HG03103 (cell line): ENCODE measurements around the gene RPS25.
"Not testable (repeated sequence)": the region's sequence is repeated elsewhere in the genome, so short reads cannot be mapped to it uniquely, and the experiment has no call there.

Source experiments
- ATAC-seq: cut with Tn5 transposase; IDR thresholded peaks from one replicate; pipeline ENCODE4 v1.9.1; 2021; ENCODE audit warnings: low read depth; ENCODE audit not compliant: unreplicated experiment

Gene RPS25

DNA sequence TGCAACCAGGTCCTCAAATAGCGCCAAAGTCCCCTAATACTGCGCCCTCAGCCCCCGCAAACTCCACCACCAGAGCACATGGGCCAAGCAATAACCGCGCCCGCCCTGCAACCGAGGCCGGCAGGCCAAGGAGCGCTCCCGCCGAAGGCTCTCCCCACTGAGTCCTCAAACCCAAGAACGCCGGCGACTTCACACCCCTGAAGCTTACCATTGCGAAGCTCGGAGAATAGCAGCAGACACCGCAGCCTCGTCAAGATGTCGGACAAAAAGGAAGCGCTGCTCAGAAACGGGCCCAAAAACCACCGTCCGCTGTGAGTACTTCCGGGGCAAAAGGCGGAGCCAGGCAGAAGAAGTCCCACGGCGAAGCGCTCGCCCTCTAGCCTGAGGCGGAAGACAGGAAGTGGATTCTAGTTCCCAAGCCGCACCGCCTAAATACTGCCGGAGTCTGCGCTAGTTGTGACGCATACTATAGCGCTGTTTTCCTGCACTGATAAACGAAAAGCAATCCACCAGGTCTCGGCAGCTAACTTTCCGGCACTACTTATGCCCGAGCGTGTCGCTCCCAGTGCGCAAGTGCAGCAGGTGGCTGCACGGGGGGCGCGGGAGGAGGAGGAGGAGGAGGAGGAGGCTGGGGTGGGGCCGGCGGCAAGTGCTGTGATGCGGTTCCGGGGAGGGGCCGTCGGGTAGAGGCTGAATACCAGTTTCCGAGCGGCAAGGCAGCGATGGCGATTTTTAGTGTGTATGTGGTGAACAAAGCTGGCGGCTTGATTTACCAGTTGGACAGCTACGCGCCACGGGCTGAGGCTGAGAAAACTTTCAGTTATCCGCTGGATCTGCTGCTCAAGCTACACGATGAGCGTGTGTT lies at the start of gene RPS25, which contains the start of gene TRAPPC4:
Gene RPS25, minus strand, starts transcription at position 270 of the 865 bp plus-strand sequence. Its CDS starts 59 bp downstream, at position 211.
Gene TRAPPC4, plus strand, starts transcription at position 693 of the 865 bp plus-strand sequence. Its CDS starts 30 bp downstream, at position 723.
- ATAC-seq: peak; percentile 79

DNA sequence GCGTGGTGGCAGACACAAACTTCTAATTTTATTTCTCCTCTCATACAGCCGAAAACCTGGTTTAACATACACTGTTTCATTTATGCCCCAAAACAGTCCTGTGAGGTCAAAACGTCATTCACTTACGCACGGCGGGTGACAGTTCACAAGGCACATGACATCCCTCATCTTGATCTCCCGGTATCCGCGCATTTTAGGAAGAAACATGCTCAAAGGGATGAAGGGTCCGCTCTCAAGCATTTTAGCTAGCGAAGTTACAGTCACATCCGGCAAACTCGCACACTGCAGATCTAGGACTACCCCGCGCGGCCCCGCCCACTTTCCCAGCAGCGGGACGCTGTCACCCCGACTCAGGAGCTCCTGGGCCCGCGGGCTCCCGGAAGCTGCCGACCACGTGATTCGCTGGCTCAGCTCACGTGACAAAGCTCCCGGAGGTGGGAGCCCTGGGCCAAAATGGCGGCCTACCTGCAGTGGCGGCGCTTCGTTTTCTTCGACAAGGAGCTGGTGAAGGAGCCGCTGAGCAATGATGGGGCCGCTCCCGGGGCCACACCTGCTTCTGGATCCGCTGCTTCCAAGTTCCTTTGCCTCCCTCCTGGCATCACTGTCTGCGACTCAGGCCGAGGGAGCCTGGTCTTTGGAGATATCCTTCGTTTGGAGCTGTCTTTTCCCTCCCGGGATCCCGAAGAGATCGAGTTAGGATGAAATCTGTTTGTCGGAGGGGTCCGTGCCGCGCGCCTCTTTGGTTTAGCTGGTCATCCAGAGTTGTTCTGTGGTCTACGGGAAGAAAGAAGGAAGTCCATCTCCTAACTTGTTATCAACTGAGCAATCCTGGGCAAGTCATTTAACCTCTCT lies 49.5 kb upstream of the RPS25 start, which contains the start of gene VPS11:
Gene VPS11, plus strand, starts transcription at position 448 of the 852 bp plus-strand sequence. Its CDS starts 6 bp downstream, at position 454.
- peak; percentile 89 for ATAC-seq

DNA sequence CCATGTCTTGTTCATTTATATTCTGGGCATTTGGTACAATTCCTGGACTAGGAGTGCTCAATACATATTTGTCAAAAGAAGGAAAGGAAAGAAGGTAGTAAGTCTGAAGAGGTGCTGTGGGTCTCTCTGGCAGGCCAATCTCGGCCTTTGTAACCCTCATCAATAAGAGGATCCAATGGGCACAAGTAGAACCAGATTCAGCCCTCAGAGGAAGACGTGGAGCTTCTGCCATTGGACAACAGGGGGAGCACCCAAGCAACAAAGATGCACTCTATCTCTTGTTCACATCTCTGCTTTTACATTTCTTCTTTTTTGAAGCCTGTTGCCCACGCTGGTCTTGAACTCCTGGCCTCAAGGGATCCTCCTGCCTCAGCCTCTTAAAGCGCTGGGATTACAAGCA lies 47.2 kb upstream of the RPS25 start:
- no peak for ATAC-seq

DNA sequence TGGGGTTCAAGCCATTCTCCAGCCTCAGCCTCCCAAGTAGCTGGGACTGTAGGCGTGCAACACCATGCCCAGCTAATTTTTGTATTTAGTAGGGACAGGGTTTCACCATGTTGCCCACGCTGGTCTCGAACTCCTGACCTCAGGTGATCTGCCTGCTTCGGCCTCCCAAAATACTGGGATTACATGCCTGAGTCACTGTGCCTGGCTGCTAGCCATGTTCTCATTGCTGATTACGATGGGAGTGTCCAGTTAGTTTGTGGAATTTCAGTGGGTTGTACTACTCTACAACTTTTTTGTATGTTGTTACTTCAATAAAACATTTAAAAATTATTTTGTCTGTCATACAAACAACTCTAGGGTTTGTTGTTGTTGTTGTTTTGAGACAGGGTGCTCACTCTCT lies 44.6 kb upstream of the RPS25 start:
- ATAC-seq: no peak

DNA sequence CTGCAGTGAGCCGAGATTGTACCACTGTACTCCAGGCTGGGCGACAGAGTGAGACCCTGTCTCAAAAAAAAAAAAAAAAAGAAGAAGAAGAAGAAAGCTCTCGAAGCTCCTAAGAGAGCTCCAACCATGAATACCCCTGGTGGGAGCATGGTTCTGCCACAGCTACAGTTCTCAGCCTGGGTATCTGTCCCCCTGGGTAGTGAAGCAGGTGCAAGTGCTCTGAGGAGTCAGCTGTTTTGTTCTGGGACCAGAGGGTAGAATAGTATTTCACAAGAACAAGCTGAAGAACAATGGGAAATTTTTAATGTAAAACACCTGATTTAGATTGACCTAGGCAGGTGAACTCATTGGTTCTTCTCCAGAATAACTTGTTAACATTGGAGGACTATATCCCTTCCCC lies 43.1 kb upstream of the RPS25 start:
- no peak for ATAC-seq

DNA sequence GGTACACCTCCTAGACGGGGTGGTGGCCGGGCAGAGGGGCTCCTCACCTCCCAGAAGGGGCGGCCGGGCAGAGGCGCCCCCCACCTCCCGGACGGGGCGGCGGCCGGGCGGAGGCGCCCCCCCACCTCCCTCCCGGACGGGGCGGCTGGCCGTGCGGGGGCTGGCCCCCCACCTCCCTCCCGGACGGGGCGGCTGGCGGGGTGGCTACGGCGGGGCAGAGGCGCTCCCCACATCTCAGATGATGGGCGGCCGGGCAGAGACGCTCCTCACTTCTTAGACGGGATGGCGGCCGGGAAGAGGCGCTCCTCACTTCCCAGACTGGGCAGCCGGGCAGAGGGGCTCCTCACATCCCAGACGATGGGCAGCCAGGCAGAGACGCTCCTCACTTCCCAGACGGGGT lies 41.0 kb upstream of the RPS25 start:
- not testable (repeated sequence) for ATAC-seq

DNA sequence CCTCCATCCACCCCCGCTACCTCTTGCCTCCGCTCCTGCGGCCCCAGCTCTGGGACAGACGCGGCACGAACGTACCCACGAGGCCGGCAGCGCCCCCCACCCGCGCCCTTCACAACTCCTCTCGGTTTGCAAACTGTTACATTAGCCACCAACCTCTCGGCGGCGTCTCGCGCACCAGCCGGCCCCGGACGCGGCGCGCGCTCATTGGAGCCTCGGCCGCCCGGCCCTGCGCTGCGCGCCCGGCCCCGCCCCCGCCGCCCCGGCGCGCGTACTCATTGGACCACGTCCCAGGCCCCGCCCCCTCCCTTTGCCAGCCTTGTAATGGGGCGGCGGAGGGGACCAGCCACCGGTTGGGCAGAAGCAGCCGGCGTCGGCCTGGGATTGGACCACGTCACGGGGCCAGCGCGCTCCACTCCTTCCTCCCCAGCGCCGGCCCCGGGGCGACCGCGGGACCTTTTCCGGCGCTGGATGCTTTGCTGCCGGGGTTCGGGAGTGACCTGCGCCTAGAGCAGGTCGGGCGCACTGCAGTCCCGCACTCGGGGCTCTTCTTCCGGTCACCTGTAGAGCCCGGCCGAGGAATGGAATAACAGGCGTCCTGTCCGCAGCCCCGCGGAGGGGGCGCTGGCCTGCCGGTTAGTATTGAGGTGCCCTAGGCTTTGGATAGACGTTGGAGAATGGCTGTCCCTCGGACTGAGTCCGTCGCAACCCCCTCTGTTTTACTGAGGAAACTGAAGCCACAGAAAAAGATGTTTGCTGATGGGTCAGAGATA lies 39.0 kb upstream of the RPS25 start, which contains the start of gene HYOU1:
Gene HYOU1, minus strand, starts transcription at position 206 of the 770 bp plus-strand sequence. CDS start 1,045 bp downstream, outside the sequence.
- peak; percentile 87 for ATAC-seq

DNA sequence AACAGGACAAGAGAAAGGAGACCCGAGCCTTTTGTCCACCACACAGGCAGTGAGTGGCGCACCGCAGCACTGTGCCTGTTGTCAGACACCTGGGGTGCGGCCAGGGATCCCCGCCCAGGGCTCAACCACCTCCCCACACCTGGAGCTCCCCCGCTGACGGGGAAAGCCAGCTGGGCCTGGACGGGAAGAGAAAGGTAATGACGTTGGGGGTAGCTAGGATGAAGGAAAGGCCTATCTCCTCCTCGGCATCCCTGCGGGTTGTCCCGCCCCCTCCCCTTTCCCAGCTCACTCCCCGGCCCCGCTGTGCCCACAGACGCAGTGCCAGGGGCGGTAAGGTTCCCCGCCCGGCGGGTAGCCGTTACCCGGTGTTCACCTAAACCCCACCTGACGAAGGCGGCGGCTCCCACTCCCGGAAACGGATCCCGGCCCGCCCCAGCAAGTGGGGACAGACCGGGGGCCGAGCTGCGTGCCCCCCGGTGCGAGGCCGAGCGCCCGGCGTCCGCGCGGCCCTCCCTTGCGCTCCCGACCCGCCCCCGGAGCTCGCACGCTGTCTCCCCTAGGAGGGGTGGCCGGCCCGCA lies 38.4 kb upstream of the RPS25 start:
- ATAC-seq: peak; percentile 5

DNA sequence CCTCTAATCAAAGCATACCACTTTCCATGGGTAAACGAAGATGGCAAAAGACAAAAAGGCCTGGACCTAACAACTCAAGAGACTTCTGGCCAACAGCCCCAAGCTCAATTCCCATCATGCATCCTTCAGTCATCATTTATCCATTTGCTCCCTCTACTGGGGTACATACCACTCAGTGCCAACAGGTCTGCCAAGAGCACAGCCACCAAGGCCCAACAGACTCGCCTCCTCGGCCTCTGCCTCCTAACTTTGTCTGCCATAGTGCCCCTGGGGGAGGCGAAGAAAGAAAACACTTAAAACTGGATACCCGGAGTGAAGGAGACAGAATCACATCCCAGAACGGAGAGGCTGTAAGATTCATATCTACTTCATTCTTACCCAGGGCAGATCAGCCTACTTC lies 37.8 kb upstream of the RPS25 start:
- no peak for ATAC-seq

DNA sequence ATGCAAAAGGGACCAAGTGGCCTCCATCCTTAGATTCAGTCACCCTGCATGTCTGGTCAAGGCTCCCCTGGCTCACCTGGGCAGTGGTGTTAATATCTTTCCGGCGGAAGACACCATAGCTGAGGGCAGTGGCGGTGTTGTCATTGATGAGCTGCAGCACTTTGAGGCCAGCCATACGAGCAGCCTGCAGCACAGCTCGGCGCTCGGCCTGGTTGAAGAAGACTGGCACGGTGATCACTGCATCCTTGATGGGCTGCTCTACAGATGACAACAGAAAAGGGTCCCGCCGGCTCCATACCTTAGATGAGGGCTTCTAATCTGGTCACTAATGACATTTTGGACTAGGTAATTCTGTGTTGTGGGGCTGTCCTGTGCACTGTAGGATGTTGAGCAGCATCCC lies 36.3 kb upstream of the RPS25 start:
- no peak for ATAC-seq

DNA sequence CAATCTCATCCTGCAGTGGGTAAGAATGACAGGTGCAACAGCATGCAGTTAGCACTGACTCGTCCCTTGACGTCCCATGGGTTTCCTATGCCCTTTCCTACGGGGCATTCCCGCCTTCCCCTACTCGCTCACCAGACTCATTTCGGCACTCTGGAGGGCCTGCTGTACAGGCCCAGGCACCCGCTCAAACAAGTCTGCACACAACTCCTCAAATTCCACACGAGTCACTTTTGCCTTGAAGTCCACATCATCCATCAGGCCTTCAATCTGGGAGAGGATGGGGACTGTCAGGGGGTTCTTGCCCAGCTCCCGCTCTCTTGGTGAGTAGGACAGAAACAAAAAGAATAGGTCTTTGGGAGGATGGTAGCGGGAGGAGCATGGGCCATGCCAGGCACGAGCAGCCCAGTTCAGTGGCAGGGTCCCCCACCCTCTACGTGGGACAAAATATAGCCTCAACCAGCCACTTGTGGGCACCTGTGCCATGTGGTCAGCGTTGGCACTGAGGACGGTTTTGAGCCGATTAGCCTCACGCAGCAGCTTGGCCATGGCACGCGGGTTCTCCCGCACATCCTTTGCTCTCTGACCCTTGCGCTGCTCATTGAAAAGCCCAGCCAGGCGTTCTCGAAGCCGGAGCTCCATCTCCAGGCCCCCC lies 34.1 kb upstream of the RPS25 start:
- ATAC-seq: no peak

DNA sequence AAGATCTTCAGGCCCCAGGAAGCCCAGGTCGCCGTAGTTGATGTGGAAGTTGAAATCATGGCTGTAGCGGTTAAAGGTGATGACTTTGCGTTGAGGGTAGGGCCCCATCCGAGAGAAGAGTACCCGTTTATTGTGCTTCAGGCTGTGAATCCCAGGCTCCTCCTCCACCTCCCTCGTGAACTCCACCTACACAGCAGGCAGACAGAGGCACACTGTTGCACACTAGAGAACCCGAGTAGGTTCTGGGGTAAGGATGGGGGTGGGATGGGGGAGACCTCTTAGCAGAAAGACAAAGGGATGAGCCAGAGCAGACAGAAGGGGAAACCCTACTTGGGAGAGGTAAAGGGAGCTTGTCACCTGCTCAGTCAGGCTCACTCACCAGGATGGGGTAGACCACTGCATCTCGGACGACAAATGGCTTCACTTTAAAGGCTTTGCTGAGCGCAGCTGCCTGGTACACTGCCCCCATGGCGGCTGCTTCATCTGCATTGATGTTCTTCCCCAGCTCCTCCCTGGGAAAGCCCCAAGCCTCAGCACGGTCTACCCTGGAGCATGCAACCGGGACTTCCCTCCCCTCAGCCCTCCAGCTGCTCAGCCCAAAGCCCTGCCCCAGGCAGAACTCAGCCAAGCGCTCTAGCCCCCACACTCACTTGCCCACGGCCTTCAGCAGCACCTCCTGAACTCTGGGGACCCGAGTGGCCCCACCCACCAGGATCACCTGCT lies 33.5 kb upstream of the RPS25 start:
- ATAC-seq: no peak

DNA sequence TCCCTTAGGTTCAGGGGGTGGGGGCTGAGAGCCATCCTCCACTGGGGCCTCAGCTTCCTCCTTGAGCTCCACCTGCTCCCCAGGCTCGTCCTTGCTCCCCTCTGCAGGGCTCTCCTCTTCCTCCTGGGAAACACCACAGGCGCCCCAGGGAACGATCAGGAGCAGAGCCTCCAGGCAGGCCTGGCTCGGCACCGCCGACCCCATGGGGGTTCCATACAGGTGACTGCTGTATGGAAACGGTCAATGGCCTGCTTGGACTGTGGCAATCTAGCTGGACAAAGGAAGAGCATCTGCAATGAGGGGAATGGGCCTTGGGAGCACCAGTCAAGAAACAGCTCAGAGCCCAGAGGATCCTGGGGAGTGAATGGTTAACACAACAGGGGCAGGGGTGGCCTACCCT lies 30.9 kb upstream of the RPS25 start:
- ATAC-seq: no peak

DNA sequence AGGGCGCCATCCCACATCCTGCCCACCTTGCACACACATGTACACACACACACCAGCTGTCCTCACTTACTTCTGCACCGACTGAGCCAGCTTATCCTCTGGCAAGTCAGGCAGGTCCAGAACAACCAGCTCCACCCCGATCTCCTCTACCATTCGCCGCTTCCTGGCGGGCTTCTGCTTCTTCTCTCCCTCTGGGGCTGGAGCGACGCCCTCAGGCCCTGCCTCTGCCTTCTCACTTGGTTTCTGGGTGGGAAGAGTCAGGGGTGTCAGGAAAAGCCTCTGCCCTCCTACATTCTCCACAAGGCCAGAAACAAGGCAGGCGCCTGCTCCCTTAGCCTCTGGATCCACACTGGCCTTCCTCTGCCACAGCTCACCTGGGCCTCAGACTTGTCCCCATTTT lies 30.5 kb upstream of the RPS25 start:
- no peak for ATAC-seq

DNA sequence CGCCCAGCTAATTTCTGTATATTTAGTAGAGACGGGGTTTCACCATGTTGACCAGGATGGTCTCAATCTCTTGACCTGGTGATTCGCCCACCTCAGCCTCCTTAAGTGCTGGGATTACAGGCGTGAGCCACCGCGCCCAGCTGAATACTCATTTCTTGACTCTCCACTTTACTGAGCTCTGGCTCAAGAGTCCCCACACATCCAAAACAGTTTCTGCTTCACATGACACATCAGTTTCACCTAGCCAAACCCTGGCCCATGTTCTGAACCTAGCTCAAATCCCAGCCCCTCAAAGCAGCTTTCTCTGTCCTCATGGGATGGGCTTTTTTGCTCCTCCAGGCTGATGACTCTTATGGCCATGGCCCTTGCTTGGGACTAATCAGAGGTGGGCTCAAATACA lies 29.1 kb upstream of the RPS25 start:
- ATAC-seq: no peak

DNA sequence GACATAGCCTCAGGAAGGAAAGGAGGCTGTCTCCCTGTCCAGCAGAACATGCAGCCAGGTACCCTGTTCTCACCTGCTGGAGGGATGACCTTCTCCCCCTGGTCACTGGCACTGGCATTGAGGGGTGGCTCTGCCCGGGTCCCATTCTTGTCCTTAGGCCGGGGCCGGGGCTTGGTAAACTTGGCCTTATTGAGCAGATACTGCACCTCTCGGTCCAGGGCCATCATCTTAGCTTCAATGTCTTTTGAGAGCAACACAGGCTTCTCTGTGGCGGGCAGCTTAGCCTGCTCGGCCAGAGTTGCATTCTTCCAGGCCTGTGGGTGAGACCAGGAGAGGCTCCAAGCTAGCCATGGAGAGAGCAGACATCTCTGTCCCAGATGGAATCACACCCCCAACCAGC lies 28.3 kb upstream of the RPS25 start:
- ATAC-seq: no peak

DNA sequence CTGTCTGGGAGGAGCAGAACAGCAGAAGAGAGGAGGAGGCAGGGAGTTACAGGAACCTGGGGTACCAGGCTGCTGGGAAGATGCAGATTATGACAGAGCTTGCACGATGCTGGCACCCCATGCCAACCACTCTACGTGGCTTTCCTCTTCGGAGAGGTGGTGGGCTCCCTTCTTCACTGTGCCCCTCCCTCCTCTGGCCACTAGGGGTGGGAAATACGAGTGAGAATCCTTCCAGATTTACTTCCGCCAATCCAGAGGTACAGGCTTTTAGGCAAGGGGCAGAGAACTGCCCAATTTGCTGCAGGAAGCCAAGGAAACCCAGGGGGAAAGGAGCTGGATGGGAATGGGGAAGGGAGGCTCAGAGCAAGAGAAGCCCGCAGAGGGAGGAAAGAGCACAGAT lies 26.6 kb upstream of the RPS25 start:
- no peak for ATAC-seq

DNA sequence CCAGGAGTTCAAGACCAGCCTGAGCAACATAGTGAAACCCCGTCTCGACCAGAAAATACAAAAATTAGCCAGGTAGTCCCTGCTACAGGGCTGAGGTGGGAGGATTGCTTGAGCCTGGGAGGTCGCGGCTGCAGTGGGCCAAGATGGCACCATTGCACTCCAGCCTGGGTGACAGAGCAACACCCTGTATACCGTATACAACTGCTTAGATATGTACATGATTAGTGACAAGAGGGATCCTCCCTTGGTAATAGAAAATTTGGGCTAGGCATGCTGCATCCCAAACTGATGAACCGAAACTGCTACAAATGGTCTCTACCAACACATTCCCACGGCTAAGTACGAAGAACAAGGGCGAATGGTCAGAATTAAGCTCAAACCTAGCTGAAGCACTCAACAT lies 24.8 kb upstream of the RPS25 start:
- ATAC-seq: no peak
